NCI-H748 (cell line): ENCODE results near the gene PAEP.

ENCODE experiments used
- DNase-seq: peaks from one replicate; lab custom pipeline; 2025; ENCODE audit not compliant: unreplicated experiment; lab: John Stamatoyannopoulos, UW

Gene PAEP

GRCh38 chr9:135574943-135575342, 13.4 kb downstream of the PAEP start:
- no peak for DNase-seq

GRCh38 chr9:135575995-135576631, 14.6 kb downstream of the PAEP start:
- DNase-seq, result no peak

DNA sequence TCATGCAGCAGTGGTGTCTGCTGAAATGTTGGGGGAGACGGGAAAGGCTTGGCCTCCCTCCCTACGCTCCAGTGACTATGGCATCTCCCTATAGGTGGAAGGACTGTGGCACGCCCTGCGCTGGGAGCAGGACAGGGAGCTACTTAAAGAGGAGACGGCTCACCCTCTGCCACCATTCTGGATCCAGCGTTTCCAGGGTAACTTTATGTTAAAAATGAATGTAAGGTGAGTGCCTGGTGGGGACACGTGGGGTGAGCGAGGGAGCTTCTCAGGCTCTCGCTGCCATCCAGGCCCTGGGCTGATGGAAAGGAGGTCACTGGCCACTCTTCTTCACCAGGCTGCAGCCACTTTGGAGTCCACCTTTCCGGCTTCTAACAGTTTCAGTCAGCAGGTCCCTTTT, 15.7 kb downstream of the PAEP start:
- no peak for DNase-seq

DNA sequence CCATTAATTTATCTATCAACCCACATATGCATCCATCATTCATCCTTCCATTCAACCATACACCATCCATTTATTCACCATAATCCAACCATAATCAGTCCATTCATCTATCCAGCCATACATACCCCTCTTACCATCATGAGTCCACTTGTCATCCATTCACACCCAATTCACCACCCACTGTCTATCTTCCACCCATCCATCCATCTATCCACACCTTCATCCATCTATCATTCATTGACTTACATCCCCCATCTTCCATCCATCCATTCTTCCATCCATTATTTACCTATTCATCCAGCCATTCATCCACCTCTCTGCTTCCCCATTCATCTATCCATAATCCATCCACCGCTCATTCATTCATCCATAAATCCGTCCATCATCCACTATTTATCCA, 17.8 kb downstream of the PAEP start:
- DNase-seq, result no peak

DNA sequence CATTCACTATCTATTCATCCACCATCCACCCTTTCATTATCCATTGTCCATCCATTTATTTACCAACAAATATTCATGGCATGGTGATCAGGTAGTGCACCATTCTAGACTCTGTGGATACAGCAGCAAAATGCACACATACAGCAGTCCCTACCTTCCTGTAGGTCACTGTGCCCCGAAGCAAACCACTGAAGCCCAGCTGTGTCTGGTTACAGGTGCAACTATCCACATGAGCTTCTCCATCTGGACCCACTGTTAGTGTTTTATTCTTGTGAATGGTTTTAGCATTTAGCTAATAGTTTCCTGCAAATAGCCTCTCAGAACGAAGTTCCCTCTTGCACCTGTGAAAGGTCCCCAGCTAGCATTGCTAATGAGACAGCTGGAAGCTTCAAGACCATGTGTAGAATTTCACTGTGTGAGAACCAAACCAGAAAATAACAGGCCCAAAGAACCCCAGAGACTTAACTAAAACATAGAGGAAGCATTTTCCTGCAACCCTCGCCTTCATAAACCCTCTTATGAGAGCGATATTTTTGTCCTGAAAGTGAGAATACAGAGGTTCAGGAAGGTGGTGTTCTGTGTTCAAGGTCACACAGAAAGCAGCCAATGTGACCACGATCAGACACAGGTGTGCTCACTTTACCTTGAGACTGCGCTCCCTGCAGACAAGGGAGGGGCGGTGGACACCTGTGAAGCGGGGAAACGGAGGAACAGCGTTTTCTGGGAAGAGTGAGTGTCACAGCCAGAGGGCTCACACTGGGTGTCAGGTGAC, 18.5 kb downstream of the PAEP start:
- DNase-seq, result no peak

GRCh38 chr9:135580664-135581380, 19.3 kb downstream of the PAEP start:
- no peak for DNase-seq

GRCh38 chr9:135581636-135582426, 20.3 kb downstream of the PAEP start:
- no peak for DNase-seq

DNA sequence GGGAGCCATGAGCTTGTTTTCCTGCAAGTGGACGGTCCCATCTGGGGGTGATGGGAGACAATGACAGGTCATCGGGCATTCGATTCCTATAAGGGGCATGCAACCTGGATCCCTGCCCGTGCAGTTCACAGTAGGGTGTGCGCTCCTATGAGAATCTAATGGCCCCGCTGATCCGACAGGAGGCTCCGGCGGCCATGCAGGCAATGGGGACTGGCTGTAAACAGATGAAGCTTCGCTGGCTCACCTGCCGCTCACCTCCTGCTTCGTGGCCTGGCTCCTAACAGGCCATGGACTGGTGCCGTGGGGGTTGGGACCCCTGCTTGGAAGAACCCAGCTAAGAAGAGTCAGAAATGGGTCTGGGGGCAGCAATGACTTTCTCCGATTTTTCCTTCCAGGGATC, 21.0 kb downstream of the PAEP start:
- DNase-seq, result no peak

- no peak for DNase-seq
Observed at GRCh38 chr9:135582966-135583687, 21.6 kb downstream of the PAEP start.

DNA sequence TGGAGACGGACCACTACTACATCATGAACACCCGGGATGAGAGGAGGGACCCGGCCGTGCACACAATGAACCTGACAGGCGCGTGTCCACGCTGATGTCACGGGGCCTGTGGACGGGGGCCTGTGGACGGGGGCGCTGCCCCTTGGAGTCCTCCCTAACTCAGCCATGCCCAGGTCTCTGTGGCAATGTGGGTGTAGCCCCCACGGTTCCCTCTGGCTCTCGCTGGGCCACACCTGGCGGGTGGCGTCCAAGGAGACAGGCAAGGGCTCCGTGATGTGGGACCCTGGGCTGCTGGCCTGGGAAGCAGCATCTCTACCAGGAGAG, 22.1 kb downstream of the PAEP start:
- DNase-seq, result no peak

DNA sequence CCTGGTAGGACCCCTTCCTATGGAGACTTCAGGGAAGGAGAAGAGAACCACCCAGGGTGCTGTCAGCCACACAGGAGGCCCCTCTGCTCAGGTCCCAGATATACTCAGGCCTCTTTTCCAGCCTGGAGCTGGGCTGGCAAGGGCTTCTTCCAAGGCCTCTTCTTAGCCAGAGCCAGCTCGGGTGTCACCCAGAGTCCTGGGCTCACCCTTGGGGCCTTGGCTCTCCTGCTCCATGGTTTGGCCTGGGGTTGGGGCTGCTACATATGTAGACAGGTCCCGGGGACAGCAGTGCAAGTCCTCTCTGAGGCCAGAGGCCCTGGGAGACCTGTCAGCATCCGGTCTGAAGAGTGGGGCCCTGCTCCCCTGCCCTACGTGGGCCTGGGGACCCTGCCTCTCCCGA, 22.8 kb downstream of the PAEP start:
- DNase-seq, result no peak

GRCh38 chr9:135584934-135585333, 23.4 kb downstream of the PAEP start:
- no peak for DNase-seq

DNA sequence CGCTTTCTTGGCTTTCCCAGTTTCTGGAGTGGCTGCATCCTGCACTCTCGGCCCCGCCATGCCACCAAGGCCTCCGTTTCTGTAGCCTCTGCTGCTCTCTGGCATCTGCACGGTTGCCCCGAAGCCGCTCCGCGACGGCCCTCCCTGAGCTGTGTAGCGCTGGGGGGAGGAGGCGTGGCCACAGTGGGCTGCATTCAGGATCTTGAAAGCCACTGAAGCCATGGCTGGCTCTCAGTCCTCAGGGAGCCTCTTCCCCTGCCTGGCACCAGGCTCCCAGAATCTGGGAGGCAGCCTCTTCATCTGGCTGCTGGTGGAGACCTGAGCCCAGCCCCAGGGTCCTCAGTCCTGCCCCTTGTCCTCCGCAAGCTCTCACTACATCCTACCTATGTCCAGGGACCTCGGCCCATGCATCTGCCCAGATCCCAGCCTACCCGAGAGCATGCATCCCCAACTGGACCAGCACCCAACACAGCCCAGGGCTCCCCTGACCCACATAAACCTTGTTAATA, 25.1 kb downstream of the PAEP start:
- DNase-seq, result no peak

GRCh38 chr9:135587658-135588057, 26.1 kb downstream of the PAEP start:
- DNase-seq, result no peak

DNA sequence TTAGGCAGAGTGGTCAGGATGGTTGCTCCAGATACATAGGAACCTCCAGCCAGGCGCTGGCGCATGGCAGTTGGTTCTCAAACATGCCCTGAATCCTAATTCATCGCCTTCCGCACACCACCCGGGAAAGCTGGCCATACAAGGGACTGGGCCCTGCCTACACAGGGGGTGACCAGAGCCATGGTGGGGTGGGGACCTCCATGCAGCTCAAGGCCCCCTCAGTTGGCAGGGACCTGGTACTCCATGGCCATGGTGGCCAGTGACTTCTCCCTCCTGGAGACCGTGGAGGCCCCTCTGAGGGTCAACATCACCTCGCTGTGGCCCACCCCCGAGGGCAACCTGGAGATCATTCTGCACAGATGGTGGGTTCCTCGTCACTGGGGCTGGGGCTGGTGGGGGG, 26.8 kb downstream of the PAEP start:
- DNase-seq, result no peak

DNA sequence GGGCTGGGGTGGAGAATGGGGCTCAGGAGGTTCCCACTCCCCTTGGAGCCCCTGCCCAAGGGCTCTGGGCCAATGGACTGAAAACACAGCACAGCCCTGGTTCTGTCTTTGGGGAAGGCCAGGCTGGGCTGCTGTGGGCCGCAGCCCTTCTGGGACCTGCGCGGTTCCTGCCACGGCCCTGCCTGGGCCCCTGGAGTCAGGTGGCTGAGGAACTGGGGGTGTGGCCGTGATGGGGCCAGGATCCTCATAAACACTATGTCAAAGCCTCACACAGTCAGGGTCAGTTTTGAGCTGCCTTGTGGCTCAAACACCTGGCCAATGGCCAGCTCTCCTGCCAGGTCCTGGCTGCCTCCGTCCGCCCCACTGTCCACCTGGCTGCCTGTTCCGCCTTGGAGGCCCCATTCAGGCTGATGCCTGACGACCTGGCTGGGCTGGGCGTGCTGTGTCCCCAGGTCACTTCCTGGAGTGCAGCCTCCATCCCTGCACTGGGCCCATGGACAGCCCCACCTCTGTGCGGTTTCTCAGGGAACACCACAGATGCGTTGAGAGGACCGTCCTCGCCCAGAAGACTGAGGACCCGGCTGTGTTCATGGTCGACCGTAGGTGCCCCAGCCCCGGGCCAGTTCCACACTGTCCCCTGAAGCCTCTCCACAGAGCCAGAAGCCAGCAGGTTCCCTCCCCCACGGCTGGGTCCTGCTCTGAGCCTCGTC, 27.5 kb downstream of the PAEP start:
- no peak for DNase-seq

DNA sequence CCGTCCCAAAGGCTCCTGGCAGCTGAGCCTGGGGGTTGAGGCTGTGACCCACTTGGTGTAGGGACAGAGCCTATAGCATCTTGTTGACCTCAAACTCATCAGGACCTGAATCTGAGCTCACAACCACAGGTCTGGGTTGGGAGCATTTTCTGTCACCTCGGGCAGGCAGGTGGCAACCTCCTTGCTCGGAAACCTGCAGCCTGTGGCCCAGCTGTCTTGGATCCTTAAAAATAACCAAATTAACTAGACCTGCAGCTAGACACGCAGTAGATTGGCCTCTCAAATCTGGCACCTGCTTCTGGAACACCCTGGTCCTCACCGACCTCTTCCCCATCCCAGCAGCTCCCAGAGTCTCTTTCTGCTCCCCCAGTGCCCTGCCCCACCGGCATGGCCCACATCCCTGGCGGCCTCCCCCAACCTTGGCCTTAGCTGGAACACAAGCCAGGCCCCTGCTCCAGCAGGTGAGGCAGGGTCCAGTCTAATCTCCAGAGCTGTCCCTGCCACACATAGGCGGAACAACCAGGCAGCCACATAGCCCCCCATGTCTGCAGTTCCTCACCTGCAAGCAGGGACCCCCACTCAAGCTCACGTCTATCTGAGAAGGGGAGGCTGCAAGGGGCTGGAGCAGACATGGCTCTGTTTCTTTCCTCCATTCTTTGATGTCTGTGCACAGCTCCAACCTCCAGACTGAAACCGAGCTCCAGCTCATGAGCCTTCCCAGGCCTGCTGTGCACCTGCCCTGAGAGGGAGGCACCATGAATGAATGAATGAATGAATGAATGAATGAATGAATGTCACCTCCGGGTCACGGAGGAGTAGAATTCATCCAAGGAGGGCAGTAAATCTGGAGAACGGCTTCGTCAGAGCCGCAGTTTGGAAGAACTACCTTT, 28.3 kb downstream of the PAEP start:
- no peak for DNase-seq

GRCh38 chr9:135590486-135591079, 29.0 kb downstream of the PAEP start:
- no peak for DNase-seq
